ENCODE data around the gene METTL1.

Gene METTL1

GRCh38 chr12:57796996-57797395, 25.1 kb upstream of the METTL1 start:
- Histone ChIP-seq H3K27ac (ENCODE audit: low read length, poor library complexity, severe bottlenecking) (no peak overlapping the region), H3K4me2 (ENCODE audit: low read length, poor library complexity, severe bottlenecking) (no peak overlapping the region), H2BK15ac (ENCODE audit: low read depth, poor library complexity, severe bottlenecking) (no peak overlapping the region), H2BK12ac (ENCODE audit: low read length in 2 of 2) (no peak overlapping the region), H3K9ac (ENCODE audit: low read length) (peak overlapping the region; percentile 16), H3K18ac (ENCODE audit: low read depth in 1 of 2, low read length in 2 of 2) (no peak overlapping the region), H3K4me3 (ENCODE audit: insufficient read depth in 1 of 2, low read depth in 1 of 2, low read length in 2 of 2) (no peak overlapping the region), H3K36me3 (ENCODE audit: control insufficient read depth in 1 of 2, insufficient read depth in 2 of 2, low read depth in 1 of 2, low read length in 2 of 2) (peaks cover 25 to 75% of the 10 kb centered on the region in 2 experiments), H2BK5ac (ENCODE audit: low read depth, low read length, poor library complexity, severe bottlenecking) (no peak overlapping the region), H2AFZ (ENCODE audit: low read depth, low read length) (no peak overlapping the region), H3K14ac (ENCODE audit: low read length in 2 of 2) (no peak overlapping the region), H4K91ac (ENCODE audit: low read length) (no peak overlapping the region), H3K79me1 (replicated peaks; ENCODE audit: low read length, poor library complexity, severe bottlenecking) (peaks cover 5% of the 10 kb centered on the region), H2BK120ac (ENCODE audit: low read depth, low read length) (no peak overlapping the region), H3K23ac (ENCODE audit: low read length in 2 of 2) (no peak overlapping the region), H3K4ac (ENCODE audit: low read depth in 1 of 2, low read length in 2 of 2) (no peak overlapping the region), H2AK5ac (ENCODE audit: low read length, severe bottlenecking) (no peak overlapping the region), H3K4me1 (ENCODE audit: control insufficient read depth, insufficient read depth, low read depth, low read length) (no peaks in the 10 kb centered on the region), H3K9me3 (ENCODE audit: control insufficient read depth, low read length) (no peaks in the 10 kb centered on the region), H4K8ac (ENCODE audit: low read length) (no peak overlapping the region), H3K27me3 (ENCODE audit: control insufficient read depth in 1 of 2, insufficient read depth in 1 of 2, low read length in 2 of 2) (no peaks in the 10 kb centered on the region)
- no peak for DNase-seq
- WGBS: no CpG with 5 or more reads among the region's 1 CpG

- H3K36me3 ChIP-seq (ENCODE audit: control insufficient read depth in 1 of 2, insufficient read depth in 2 of 2, low read depth in 1 of 2, low read length in 2 of 2): peaks cover 23 to 73% of the 10 kb centered on the region in 2 experiments
- WGBS: 96% methylated on average over 3 of the region's 6 CpGs
- no peak overlapping the region for H2AFZ ChIP-seq (ENCODE audit: low read depth, low read length)
- H2BK12ac ChIP-seq (ENCODE audit: low read length in 2 of 2): no peak overlapping the region
- no peak overlapping the region for H3K4me2 ChIP-seq (ENCODE audit: low read length, poor library complexity, severe bottlenecking)
- no peak overlapping the region for H3K23ac ChIP-seq (ENCODE audit: low read length in 2 of 2)
- H3K4me1 ChIP-seq (ENCODE audit: control insufficient read depth, insufficient read depth, low read depth, low read length): no peaks in the 10 kb centered on the region
- no peak overlapping the region for H4K91ac ChIP-seq (ENCODE audit: low read length)
- H3K4me3 ChIP-seq (ENCODE audit: insufficient read depth in 1 of 2, low read depth in 1 of 2, low read length in 2 of 2): no peak overlapping the region
- H3K18ac ChIP-seq (ENCODE audit: low read depth in 1 of 2, low read length in 2 of 2): no peak overlapping the region
- H3K27ac ChIP-seq (ENCODE audit: low read length, poor library complexity, severe bottlenecking): no peak overlapping the region
- peaks cover 5% of the 10 kb centered on the region for H3K79me1 ChIP-seq (replicated peaks; ENCODE audit: low read length, poor library complexity, severe bottlenecking)
- H3K4ac ChIP-seq (ENCODE audit: low read depth in 1 of 2, low read length in 2 of 2): no peak overlapping the region
- no peaks in the 10 kb centered on the region for H3K9me3 ChIP-seq (ENCODE audit: control insufficient read depth, low read length)
- H2AK5ac ChIP-seq (ENCODE audit: low read length, severe bottlenecking): no peak overlapping the region
- H2BK15ac ChIP-seq (ENCODE audit: low read depth, poor library complexity, severe bottlenecking): no peak overlapping the region
- H3K14ac ChIP-seq (ENCODE audit: low read length in 2 of 2): no peak overlapping the region
- H4K8ac ChIP-seq (ENCODE audit: low read length): no peak overlapping the region
- H3K9ac ChIP-seq (ENCODE audit: low read length): no peak overlapping the region
- no peaks in the 10 kb centered on the region for H3K27me3 ChIP-seq (ENCODE audit: control insufficient read depth in 1 of 2, insufficient read depth in 1 of 2, low read length in 2 of 2)
- no peak overlapping the region for H2BK120ac ChIP-seq (ENCODE audit: low read depth, low read length)
- peak; percentile 54 for DNase-seq
- H2BK5ac ChIP-seq (ENCODE audit: low read depth, low read length, poor library complexity, severe bottlenecking): no peak overlapping the region
Measured at GRCh38 chr12:57795354-57795753, 23.4 kb upstream of the METTL1 start.

GRCh38 chr12:57793920-57794319, 22.0 kb upstream of the METTL1 start:
- Histone ChIP-seq H3K14ac (ENCODE audit: low read length in 2 of 2) (no peak overlapping the region), H2BK5ac (ENCODE audit: low read depth, low read length, poor library complexity, severe bottlenecking) (no peak overlapping the region), H2BK120ac (ENCODE audit: low read depth, low read length) (no peak overlapping the region), H3K4me1 (ENCODE audit: control insufficient read depth, insufficient read depth, low read depth, low read length) (no peaks in the 10 kb centered on the region), H3K4me3 (ENCODE audit: insufficient read depth in 1 of 2, low read depth in 1 of 2, low read length in 2 of 2) (peak overlapping the region in 1 of 2 experiments; percentile 30), H4K91ac (ENCODE audit: low read length) (no peak overlapping the region), H3K18ac (ENCODE audit: low read depth in 1 of 2, low read length in 2 of 2) (no peak overlapping the region), H3K23ac (ENCODE audit: low read length in 2 of 2) (no peak overlapping the region), H3K27ac (ENCODE audit: low read length, poor library complexity, severe bottlenecking) (no peak overlapping the region), H3K9me3 (ENCODE audit: control insufficient read depth, low read length) (no peaks in the 10 kb centered on the region), H2AFZ (ENCODE audit: low read depth, low read length) (no peak overlapping the region), H3K36me3 (ENCODE audit: control insufficient read depth in 1 of 2, insufficient read depth in 2 of 2, low read depth in 1 of 2, low read length in 2 of 2) (peaks cover 22 to 72% of the 10 kb centered on the region in 2 experiments), H3K27me3 (ENCODE audit: control insufficient read depth in 1 of 2, insufficient read depth in 1 of 2, low read length in 2 of 2) (no peaks in the 10 kb centered on the region), H2AK5ac (ENCODE audit: low read length, severe bottlenecking) (no peak overlapping the region), H2BK15ac (ENCODE audit: low read depth, poor library complexity, severe bottlenecking) (no peak overlapping the region), H3K79me1 (replicated peaks; ENCODE audit: low read length, poor library complexity, severe bottlenecking) (peaks cover 5% of the 10 kb centered on the region), H2BK12ac (ENCODE audit: low read length in 2 of 2) (no peak overlapping the region), H3K9ac (ENCODE audit: low read length) (peak overlapping the region; percentile 85), H3K4ac (ENCODE audit: low read depth in 1 of 2, low read length in 2 of 2) (no peak overlapping the region), H3K4me2 (ENCODE audit: low read length, poor library complexity, severe bottlenecking) (no peak overlapping the region), H4K8ac (ENCODE audit: low read length) (no peak overlapping the region)
- WGBS: 44% methylated on average over 1 of the region's 1 CpG
- peak; percentile 93 for DNase-seq

- no peak overlapping the region for H2AFZ ChIP-seq (ENCODE audit: low read depth, low read length)
- H3K79me1 ChIP-seq (replicated peaks; ENCODE audit: low read length, poor library complexity, severe bottlenecking): peaks cover 26% of the 10 kb centered on the region
- peak overlapping the region; percentile 20 for H2AK5ac ChIP-seq (ENCODE audit: low read length, severe bottlenecking)
- no peak overlapping the region for H3K14ac ChIP-seq (ENCODE audit: low read length in 2 of 2)
- H3K36me3 ChIP-seq (ENCODE audit: control insufficient read depth in 1 of 2, insufficient read depth in 2 of 2, low read depth in 1 of 2, low read length in 2 of 2): peaks cover 20 to 61% of the 10 kb centered on the region in 2 experiments
- no peaks in the 10 kb centered on the region for H3K9me3 ChIP-seq (ENCODE audit: control insufficient read depth, low read length)
- H3K9ac ChIP-seq (ENCODE audit: low read length): peak overlapping the region; percentile 33
- no peak overlapping the region for H4K91ac ChIP-seq (ENCODE audit: low read length)
- H3K27me3 ChIP-seq (ENCODE audit: control insufficient read depth in 1 of 2, insufficient read depth in 1 of 2, low read length in 2 of 2): no peaks in the 10 kb centered on the region
- peak overlapping the region in 1 of 2 experiments; percentile 31 for H3K4me3 ChIP-seq (ENCODE audit: insufficient read depth in 1 of 2, low read depth in 1 of 2, low read length in 2 of 2)
- H3K27ac ChIP-seq (ENCODE audit: low read length, poor library complexity, severe bottlenecking): no peak overlapping the region
- no peak overlapping the region for H4K8ac ChIP-seq (ENCODE audit: low read length)
- WGBS: 97% methylated on average over 8 of the region's 11 CpGs
- no peak overlapping the region for H2BK5ac ChIP-seq (ENCODE audit: low read depth, low read length, poor library complexity, severe bottlenecking)
- DNase-seq: no peak
- no peak overlapping the region for H2BK120ac ChIP-seq (ENCODE audit: low read depth, low read length)
- no peak overlapping the region for H3K4ac ChIP-seq (ENCODE audit: low read depth in 1 of 2, low read length in 2 of 2)
- no peak overlapping the region for H3K23ac ChIP-seq (ENCODE audit: low read length in 2 of 2)
- H2BK15ac ChIP-seq (ENCODE audit: low read depth, poor library complexity, severe bottlenecking): no peak overlapping the region
- no peak overlapping the region for H3K18ac ChIP-seq (ENCODE audit: low read depth in 1 of 2, low read length in 2 of 2)
- no peak overlapping the region for H2BK12ac ChIP-seq (ENCODE audit: low read length in 2 of 2)
- no peak overlapping the region for H3K4me2 ChIP-seq (ENCODE audit: low read length, poor library complexity, severe bottlenecking)
- H3K4me1 ChIP-seq (ENCODE audit: control insufficient read depth, insufficient read depth, low read depth, low read length): no peaks in the 10 kb centered on the region
Measured at GRCh38 chr12:57783861-57784260, 12.0 kb upstream of the METTL1 start.

Data from mesenchymal stem cell (in vitro differentiated cells and primary cell).